ENCODE data around the gene MANEAL. TPM values are rescaled to one million over a fixed set of nuclear protein-coding genes. Genes with fewer than 3 reads are reported as not detected.

MANEAL gene
- total RNA-seq, 1 donor from 2014 or later = 5.3 TPM

DNA sequence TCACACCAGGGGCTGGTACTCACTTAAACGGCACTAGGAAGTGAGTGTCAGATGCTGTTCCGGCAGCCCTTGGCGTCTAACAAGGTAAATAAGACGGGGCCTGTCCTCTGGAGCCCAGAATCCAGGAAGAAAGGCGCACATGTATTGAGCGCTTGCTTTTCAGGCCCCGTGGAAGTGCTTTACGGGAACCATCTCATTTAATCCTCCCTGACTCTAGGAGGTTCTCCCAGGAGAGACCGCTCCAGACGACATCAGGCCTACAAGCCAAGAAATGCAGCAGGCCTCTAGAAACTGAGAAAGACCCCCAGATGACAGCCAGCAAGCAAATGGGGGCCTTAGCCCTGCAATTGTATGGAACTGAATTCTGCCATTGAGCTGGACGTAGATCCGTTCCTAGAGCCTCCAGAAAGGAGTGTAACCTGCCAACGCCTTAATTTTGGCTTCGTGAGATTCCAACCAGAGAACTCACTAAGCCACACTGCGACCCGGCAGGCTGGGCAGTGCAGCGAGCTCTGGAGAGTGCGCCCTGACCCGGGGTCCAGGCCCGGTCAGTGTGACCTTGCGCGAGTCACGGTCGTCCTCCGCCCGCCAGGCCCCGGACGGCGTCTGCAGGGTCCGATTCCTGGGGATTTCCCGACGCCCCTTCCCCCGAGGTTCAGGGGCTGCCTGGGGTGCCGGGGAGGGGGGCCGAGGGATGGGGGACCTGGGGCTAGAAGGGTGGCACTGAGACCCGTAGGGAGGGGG lies 532 bp upstream of the MANEAL start:
- H3K27ac Mint-ChIP-seq = no peak overlapping the region
- H3K4me3 Mint-ChIP-seq = peak overlapping the region; percentile 58
- intact Hi-C loops (cut with micrococcal nuclease) = loop anchor here (5.0 kb wide), 1 partner anchor 101 kb away; the partner anchor contains the start of gene CDCA8
- ChIA-PET POLR2A (no interaction called here), CTCF (no interaction called here)
- H3K9me3 Mint-ChIP-seq = no peaks in the 10 kb centered on the region
- DNase-seq = no peak
- H3K27me3 Mint-ChIP-seq = peaks cover 16% of the 10 kb centered on the region
- peaks cover 23% of the 10 kb centered on the region for H3K4me1 Mint-ChIP-seq
- TF ChIP-seq, protein P1, sequence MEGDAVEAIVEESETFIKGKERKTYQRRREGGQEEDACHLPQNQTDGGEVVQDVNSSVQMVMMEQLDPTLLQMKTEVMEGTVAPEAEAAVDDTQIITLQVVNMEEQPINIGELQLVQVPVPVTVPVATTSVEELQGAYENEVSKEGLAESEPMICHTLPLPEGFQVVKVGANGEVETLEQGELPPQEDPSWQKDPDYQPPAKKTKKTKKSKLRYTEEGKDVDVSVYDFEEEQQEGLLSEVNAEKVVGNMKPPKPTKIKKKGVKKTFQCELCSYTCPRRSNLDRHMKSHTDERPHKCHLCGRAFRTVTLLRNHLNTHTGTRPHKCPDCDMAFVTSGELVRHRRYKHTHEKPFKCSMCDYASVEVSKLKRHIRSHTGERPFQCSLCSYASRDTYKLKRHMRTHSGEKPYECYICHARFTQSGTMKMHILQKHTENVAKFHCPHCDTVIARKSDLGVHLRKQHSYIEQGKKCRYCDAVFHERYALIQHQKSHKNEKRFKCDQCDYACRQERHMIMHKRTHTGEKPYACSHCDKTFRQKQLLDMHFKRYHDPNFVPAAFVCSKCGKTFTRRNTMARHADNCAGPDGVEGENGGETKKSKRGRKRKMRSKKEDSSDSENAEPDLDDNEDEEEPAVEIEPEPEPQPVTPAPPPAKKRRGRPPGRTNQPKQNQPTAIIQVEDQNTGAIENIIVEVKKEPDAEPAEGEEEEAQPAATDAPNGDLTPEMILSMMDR (IDR thresholded peaks at IDR 0.05) = no peak
- no peak for ATAC-seq (ENCODE audit: low read depth)
- H3K36me3 Mint-ChIP-seq (ENCODE audit: low read depth) = peaks cover 5% of the 10 kb centered on the region

DNA sequence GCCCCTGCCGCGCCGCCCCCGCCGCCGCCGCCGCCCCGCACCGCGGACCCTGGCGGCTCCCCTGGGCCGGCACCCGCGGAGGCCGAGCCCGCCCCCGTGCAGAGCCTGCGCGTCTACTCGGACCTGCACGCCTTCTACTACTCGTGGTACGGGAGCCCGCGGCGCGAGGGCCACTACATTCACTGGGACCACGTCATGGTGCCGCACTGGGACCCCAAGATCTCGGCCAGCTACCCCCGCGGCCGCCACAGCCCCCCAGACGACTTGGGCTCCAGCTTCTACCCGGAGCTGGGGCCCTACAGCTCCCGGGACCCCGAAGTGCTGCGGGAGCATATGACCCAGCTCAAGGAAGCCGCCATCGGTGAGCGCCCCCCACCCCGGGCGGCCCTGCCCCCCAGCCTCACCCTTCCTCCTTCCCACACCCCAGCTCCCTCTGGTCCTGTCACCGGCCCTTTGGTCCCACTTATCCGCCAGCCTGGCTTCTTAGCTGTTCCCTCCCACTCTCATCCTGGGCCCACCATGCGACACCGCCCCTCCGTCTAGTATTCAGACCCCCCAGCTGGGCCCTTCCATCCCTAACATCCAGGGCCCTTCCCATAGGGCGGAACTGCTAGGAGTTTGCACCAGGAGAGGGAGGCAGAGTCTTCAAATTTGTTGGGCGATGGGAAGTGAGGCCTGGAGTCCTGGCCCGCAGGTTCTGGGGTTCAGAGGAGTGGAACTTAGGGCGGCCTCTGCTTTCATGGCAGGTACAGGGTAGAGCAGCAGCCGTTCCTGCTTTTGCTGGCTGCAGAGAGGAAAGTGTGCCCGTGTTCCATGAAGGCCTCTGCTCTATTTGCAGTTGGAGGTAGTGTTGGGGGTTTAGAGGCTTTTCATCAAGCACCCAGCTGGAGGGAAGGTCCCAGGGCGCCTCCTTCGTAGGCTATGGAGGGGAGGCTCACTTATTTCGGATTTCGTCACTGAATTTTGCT lies 1.0 kb downstream of the MANEAL start:
- DNase-seq = no peak
- TF ChIP-seq, protein P1 (IDR thresholded peaks at IDR 0.05) = no peak
- ChIA-PET CTCF (no interaction called here), POLR2A (interaction anchor here (0.6 to 1.9 kb wide), 4 partner anchors 11 to 23 kb away, joined by 3 to 8 read pairs (median 4); partner anchors contain the start of genes C1orf122 and YRDC)
- ATAC-seq (ENCODE audit: low read depth) = no peak
- peaks cover 23% of the 10 kb centered on the region for H3K4me1 Mint-ChIP-seq
- intact Hi-C loops (cut with micrococcal nuclease) = loop anchor here (1.0 to 5.0 kb wide), 3 partner anchors 14 to 102 kb away; partner anchors contain the start of genes CDCA8, EPHA10 and YRDC
- peak overlapping the region; percentile 83 for H3K4me3 Mint-ChIP-seq
- H3K27me3 Mint-ChIP-seq = peaks cover 13% of the 10 kb centered on the region
- H3K27ac Mint-ChIP-seq = no peak overlapping the region
- peaks cover 17% of the 10 kb centered on the region for H3K36me3 Mint-ChIP-seq (ENCODE audit: low read depth)
- H3K9me3 Mint-ChIP-seq = no peaks in the 10 kb centered on the region

DNA sequence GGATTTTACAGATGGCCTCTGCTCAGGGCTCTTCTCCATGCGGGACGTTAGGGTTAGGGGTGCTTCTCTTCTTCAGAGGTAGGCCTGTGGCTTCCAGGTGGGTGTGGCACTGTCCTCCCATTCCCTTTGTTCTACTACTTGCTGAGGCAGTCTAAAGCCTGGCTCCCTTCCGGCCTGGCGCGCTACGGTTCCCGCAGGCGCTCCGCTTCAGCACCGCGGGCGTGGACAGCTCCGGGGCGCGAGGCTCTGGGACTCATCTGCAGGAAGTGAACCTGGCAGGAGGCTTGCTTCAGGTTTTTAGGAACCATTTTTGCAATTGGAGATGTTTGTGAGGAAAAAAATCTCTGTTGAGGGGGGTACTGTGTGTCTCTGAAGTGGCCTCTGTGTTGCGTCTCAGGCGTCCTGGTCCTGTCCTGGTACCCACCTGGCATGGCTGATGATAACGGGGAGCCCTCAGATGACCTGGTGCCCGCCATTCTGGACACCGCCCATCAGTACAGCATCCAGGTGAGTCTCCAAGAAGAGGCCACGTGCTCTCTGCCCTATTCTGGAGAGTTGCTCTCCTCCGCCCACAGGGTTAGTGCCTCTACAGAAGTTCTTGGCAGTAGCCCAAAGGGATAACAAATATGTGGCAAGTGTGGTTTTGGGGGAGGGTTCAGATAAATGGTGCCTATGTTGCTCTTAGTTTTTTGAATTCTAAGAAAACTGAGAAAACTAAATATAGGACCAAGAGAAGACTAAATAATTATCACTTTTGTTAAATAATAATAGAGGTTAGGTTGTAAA lies 1.9 kb downstream of the MANEAL start:
- ATAC-seq (ENCODE audit: low read depth) = no peak
- Mint-ChIP-seq H3K27me3 (peaks cover 6% of the 10 kb centered on the region), H3K4me3 (peak overlapping the region; percentile 83), H3K4me1 (peaks cover 23% of the 10 kb centered on the region), H3K27ac (no peak overlapping the region), H3K9me3 (no peaks in the 10 kb centered on the region), H3K36me3 (ENCODE audit: low read depth) (peaks cover 26% of the 10 kb centered on the region)
- ChIA-PET CTCF (no interaction called here), POLR2A (interaction anchor here (1.9 kb wide), 1 partner anchor 13 kb away, joined by 8 read pairs; the partner anchor contains the start of gene YRDC)
- TF ChIP-seq, protein P1 (IDR thresholded peaks at IDR 0.05) = no peak
- DNase-seq = no peak
- intact Hi-C loops (cut with micrococcal nuclease) = loop anchor here (2.0 kb wide), 1 partner anchor 31 kb away; the partner anchor contains the start of gene EPHA10

DNA sequence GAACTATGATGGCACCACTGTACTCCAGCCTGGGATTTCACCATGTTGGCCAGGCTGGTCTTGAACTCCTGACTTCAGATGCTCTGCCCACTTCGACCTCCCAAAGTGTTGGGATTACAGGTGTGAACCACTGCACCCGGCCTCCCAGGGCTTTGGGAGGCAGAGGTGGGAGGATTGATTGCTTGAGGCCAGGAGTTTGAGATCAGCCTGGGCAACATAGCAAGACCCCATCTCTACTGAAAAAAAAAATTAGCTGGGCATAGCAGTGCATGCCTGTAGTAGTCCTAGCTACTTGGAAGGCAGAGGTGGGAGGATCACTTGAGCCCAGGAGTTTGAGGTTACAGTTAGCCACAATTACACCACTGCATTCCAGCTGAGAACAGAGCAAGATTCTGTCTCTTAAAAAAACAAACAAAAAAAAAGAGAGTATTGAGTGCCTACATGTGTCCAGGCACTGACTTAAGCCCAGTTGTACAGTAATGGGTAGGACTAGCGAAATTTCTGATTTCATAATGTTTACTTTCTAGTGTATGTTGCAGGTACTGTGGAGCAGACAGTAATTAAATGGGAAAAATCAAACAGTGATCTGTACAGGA lies 4.2 kb downstream of the MANEAL start:
- intact Hi-C loops (cut with micrococcal nuclease) = no loop called here
- peaks cover 22% of the 10 kb centered on the region for H3K4me1 Mint-ChIP-seq
- H3K4me3 Mint-ChIP-seq = no peak overlapping the region
- H3K27me3 Mint-ChIP-seq = peaks cover 3% of the 10 kb centered on the region
- TF ChIP-seq, protein P1 (IDR thresholded peaks at IDR 0.05) = no peak
- H3K27ac Mint-ChIP-seq = no peak overlapping the region
- ATAC-seq (ENCODE audit: low read depth) (no peak), DNase-seq (no peak)
- ChIA-PET CTCF (no interaction called here), POLR2A (interaction anchor here (1.4 to 1.6 kb wide), 2 partner anchors 10 to 108 kb away, joined by 4 to 9 read pairs; partner anchors contain the start of genes C1orf122 and YRDC)
- H3K9me3 Mint-ChIP-seq = no peaks in the 10 kb centered on the region
- peaks cover 42% of the 10 kb centered on the region for H3K36me3 Mint-ChIP-seq (ENCODE audit: low read depth)

Measured in activated B cell treated with CpG ODN at 0.5 μM for 24 hours (primary cell).